GM10266 (cell line): ENCODE results near the gene RGS6.

Source experiments
- DNase-seq: peaks from one replicate; pipeline ENCODE4 v3.0.0; 2012; ENCODE audit errors: extremely low spot score
- CTCF ChIP-seq: IDR thresholded peaks from 2 replicates; pipeline ENCODE4 v1.5.1; 2012; ENCODE audit warnings: mild to moderate bottlenecking, low read depth; ENCODE audit not compliant: control insufficient read depth, insufficient read depth; ENCODE audit errors: missing control alignments

Gene RGS6

GRCh38 chr14:71970272-71970671 is 38.0 kb downstream of the RGS6 start:
- DNase-seq, result no peak

GRCh38 chr14:71985538-71986189 is 53.4 kb downstream of the RGS6 start:
- DNase-seq, result no peak
- TF ChIP-seq CTCF, result no peak

More at GRCh38 chr14:71970272-71970671, 38.0 kb downstream of the RGS6 start:
- TF ChIP-seq CTCF, result no peak

GRCh38 chr14:71988476-71988875 is 56.2 kb downstream of the RGS6 start:
- DNase-seq, result no peak

GRCh38 chr14:71988939-71989338 is 56.7 kb downstream of the RGS6 start:
- no peak for DNase-seq
- no peak for TF ChIP-seq CTCF

More at GRCh38 chr14:71988476-71988875, 56.2 kb downstream of the RGS6 start:
- TF ChIP-seq CTCF, result no peak

GRCh38 chr14:71994416-71994815 is 62.2 kb downstream of the RGS6 start:
- no peak for DNase-seq
- no peak for TF ChIP-seq CTCF

- no peak for TF ChIP-seq CTCF
- DNase-seq, result no peak
Observed at GRCh38 chr14:71995741-71996140, 63.5 kb downstream of the RGS6 start.

GRCh38 chr14:71996610-71997009 is 64.4 kb downstream of the RGS6 start:
- no peak for TF ChIP-seq CTCF

More at GRCh38 chr14:71996610-71997009, 64.4 kb downstream of the RGS6 start:
- DNase-seq, result no peak
